Panc1 (cell line): ENCODE measurements around the gene PTAR1. TPM values are rescaled to one million over a fixed set of nuclear protein-coding genes. Genes with fewer than 3 reads are reported as not detected.

ENCODE experiments used
- ATAC-seq: fragments of 200-7000 bp; cut with Tn5 transposase; 2 replicates; pipeline ENCODE4 v1.9.1; 2020; ENCODE audit warnings: mild to moderate bottlenecking, moderate library complexity
- BruUV-seq: library from RNA; stranded (reverse); fragments of 400-500 nt; replicated peaks from 2 replicates; lab custom pipeline; 2021; lab: Mats Ljungman, UMichigan
- CTCF ChIA-PET: fragments of 300-600 bp; sonication (Branson Sonifier 250); formaldehyde crosslinking; loops from one replicate; lab custom pipeline; 2022; ENCODE audit warnings: antibody characterized with exemption; lab: Charles Lee
- POLR2A ChIA-PET: fragments of 300-600 bp; sonication (Branson Sonifier 250); formaldehyde crosslinking; loops from one replicate; lab custom pipeline; 2022; ENCODE audit warnings: antibody characterized with exemption; lab: Charles Lee
- DNase-seq: peaks from one replicate; pipeline ENCODE4 v3.0.0-alpha.2; 2010; ENCODE audit warnings: low read depth, low spot score
- H3K27ac ChIP-seq: 2 replicates; pipeline ENCODE4 v1.5.1; 2011; ENCODE audit warnings: mild to moderate bottlenecking, low read length, inconsistent platforms
- H3K27me3 ChIP-seq: fragments of 200-500 bp; sonication (Bioruptor generic); 2 replicates; pipeline ENCODE4 v1.6.0; 2014; ENCODE audit warnings: low read length, inconsistent platforms; ENCODE audit not compliant: control insufficient read depth, insufficient read depth
- H3K36me3 ChIP-seq: fragments of 200-500 bp; sonication (Bioruptor generic); 2 replicates; pipeline ENCODE4 v1.5.1; 2014; ENCODE audit warnings: inconsistent platforms, mild to moderate bottlenecking, low read length, moderate library complexity; ENCODE audit not compliant: control insufficient read depth, insufficient read depth
- H3K4me1 ChIP-seq: 2 replicates; pipeline ENCODE4 v1.5.1; 2011; ENCODE audit warnings: inconsistent platforms, mild to moderate bottlenecking, low read length, moderate library complexity; ENCODE audit not compliant: control insufficient read depth, insufficient read depth
- H3K4me3 ChIP-seq, 2 experiments: 2 replicates each; pipeline ENCODE4 v1.5.1; 2011 to 2012; ENCODE audit warnings: low read depth in 2 of 2, low read length in 2 of 2, mild to moderate bottlenecking in 2 of 2, inconsistent platforms in 1 of 2, moderate library complexity in 1 of 2
- H3K9me3 ChIP-seq: fragments of 200-500 bp; sonication (Bioruptor generic); 2 replicates; pipeline ENCODE4 v1.5.1; 2014; ENCODE audit warnings: low read depth, mild to moderate bottlenecking, inconsistent platforms, low read length, moderate library complexity; ENCODE audit not compliant: control insufficient read depth, insufficient read depth
- CTCF ChIP-seq: fragments of 450-650 bp; IDR thresholded peaks from 2 replicates; pipeline ENCODE4 v1.5.1; 2017; ENCODE audit warnings: mild to moderate bottlenecking
- POLR2AphosphoS5 ChIP-seq: IDR thresholded peaks from 2 replicates; pipeline ENCODE4 v1.6.1; 2012; ENCODE audit warnings: mild to moderate bottlenecking, low read depth, low read length, moderate library complexity
- REST ChIP-seq, 2 experiments: IDR thresholded peaks; 2 replicates each; pipeline ENCODE4 v1.6.1; 2011 to 2012; ENCODE audit warnings: low read depth in 2 of 2, control low read depth in 1 of 2, low read length in 1 of 2, mild to moderate bottlenecking in 1 of 2, moderate library complexity in 1 of 2; ENCODE audit not compliant: insufficient read depth in 1 of 2
- SIN3A ChIP-seq: IDR thresholded peaks from 2 replicates; pipeline ENCODE4 v1.6.1; 2012; ENCODE audit warnings: low read depth, mild to moderate bottlenecking, low read length, moderate library complexity, borderline replicate concordance; ENCODE audit not compliant: insufficient read depth
- TCF7L2 ChIP-seq: IDR thresholded peaks from 2 replicates; pipeline ENCODE4 v1.6.1; 2011; ENCODE audit warnings: mild to moderate bottlenecking, low read depth, low read length, inconsistent platforms
- in situ Hi-C: cut with HindIII; loops from 2 replicates; pipeline ENCODE4 v1.10.0; 2016; ENCODE audit warnings: low sequenced_read_pairs, low pct_unique_long_range_greater_than_20kb
- intact Hi-C: fragments of 100-400 bp; cut with micrococcal nuclease; formaldehyde crosslinking; loops from one replicate; pipeline ENCODE4 v1.10.0; 2022; ENCODE audit not compliant: unreplicated experiment
- total RNA-seq: library from RNA; stranded (reverse); gene quantifications from one replicate; pipeline ENCODE4 v1.2.1, GENCODE V29; 2021; ENCODE audit not compliant: unreplicated experiment

The PTAR1 gene
- total RNA-seq, 1 experiment from 2014 or later, result 26.0 TPM

GRCh38 chr9:69806627-69807026, 46.8 kb upstream of the PTAR1 start:
- Histone ChIP-seq H3K4me1 (no peaks in the 10 kb centered on the region), H3K9me3 (no peaks in the 10 kb centered on the region), H3K4me3 (no peak overlapping the region), H3K27ac (no peak overlapping the region), H3K27me3 (no peaks in the 10 kb centered on the region), H3K36me3 (no peaks in the 10 kb centered on the region)
- POLR2A ChIA-PET, result no interaction called here
- CTCF ChIA-PET, result no interaction called here
- TF ChIP-seq REST (IDR thresholded peaks at IDR 0.05; ENCODE audit: insufficient read depth in 1 of 2, low read depth in 2 of 2, low read length in 1 of 2) (no peak), CTCF (no peak), SIN3A (no peak), TCF7L2 (no peak), POLR2AphosphoS5 (no peak)
- intact Hi-C loops (no loop called here), in situ Hi-C loops (no loop called here)
- ATAC-seq, result no peak
- no TSS peak for BruUV-seq
- no peak for DNase-seq

GRCh38 chr9:69805962-69806515, 46.2 kb upstream of the PTAR1 start:
- POLR2A ChIA-PET, result no interaction called here

More at GRCh38 chr9:69805962-69806515, 46.2 kb upstream of the PTAR1 start:
- H3K36me3 ChIP-seq, result no peaks in the 10 kb centered on the region
- CTCF ChIA-PET, result no interaction called here
- intact Hi-C loops (no loop called here), in situ Hi-C loops (no loop called here)
- no TSS peak for BruUV-seq
- no peak overlapping the region for H3K4me3 ChIP-seq
- DNase-seq (no peak), ATAC-seq (no peak)
- no peaks in the 10 kb centered on the region for H3K9me3 ChIP-seq
- no peak for TF ChIP-seq REST (IDR thresholded peaks at IDR 0.05; ENCODE audit: insufficient read depth in 1 of 2, low read depth in 2 of 2, low read length in 1 of 2)
- no peak for TF ChIP-seq POLR2AphosphoS5
- no peak for TF ChIP-seq TCF7L2
- no peak for TF ChIP-seq CTCF
- TF ChIP-seq SIN3A, result no peak
- no peaks in the 10 kb centered on the region for H3K27me3 ChIP-seq
- no peaks in the 10 kb centered on the region for H3K4me1 ChIP-seq
- no peak overlapping the region for H3K27ac ChIP-seq
